SU-DHL-6 (cell line): ENCODE measurements around the gene PLA2G5.
"Not testable (repeated sequence)": the region's sequence is repeated elsewhere in the genome, so short reads cannot be mapped to it uniquely, and the experiment has no call there.

ENCODE experiments used
- H2AFZ ChIP-seq: fragments of 200-600 bp; sonication (generic); 2 replicates; pipeline ENCODE4 v1.6.1; 2014; ENCODE audit warnings: low read depth, mild to moderate bottlenecking, moderate library complexity, mixed read lengths, antibody characterized with exemption, low read length; ENCODE audit not compliant: severe bottlenecking
- H3F3A ChIP-seq: fragments of 200-600 bp; shearing (Covaris generic); 2 replicates; pipeline ENCODE4 v1.6.0; 2016; ENCODE audit warnings: antibody characterized with exemption, mild to moderate bottlenecking; ENCODE audit not compliant: insufficient read depth
- H3K27ac ChIP-seq: fragments of 200-600 bp; sonication (generic); 2 replicates; pipeline ENCODE4 v1.5.1; 2016; ENCODE audit warnings: low read depth, mild to moderate bottlenecking, low read length, moderate library complexity, mixed read lengths
- H3K27me3 ChIP-seq: fragments of 200-600 bp; sonication (generic), shearing (Covaris generic); 2 replicates; pipeline ENCODE4 v1.6.0; 2014; ENCODE audit warnings: mild to moderate bottlenecking, low read length
- H3K36me3 ChIP-seq: fragments of 200-600 bp; sonication (generic); 2 replicates; pipeline ENCODE4 v1.6.1; 2014; ENCODE audit warnings: mild to moderate bottlenecking, low read length, mixed read lengths
- H3K4me2 ChIP-seq: fragments of 300-600, 200-600 bp; shearing (Covaris generic), sonication (generic); 2 replicates; pipeline ENCODE4 v1.6.0; 2014; ENCODE audit warnings: low read length, low read depth, mild to moderate bottlenecking; ENCODE audit not compliant: poor library complexity, severe bottlenecking
- H3K4me3 ChIP-seq: fragments of 200-600 bp; sonication (generic); 2 replicates; pipeline ENCODE4 v1.5.1; 2014; ENCODE audit warnings: antibody characterized with exemption, low read length, mild to moderate bottlenecking, mixed read lengths; ENCODE audit not compliant: insufficient read depth, poor library complexity, severe bottlenecking
- H3K79me2 ChIP-seq: fragments of 200-600 bp; sonication (generic); 2 replicates; pipeline ENCODE4 v1.6.1; 2014; ENCODE audit warnings: mild to moderate bottlenecking, low read length, moderate library complexity; ENCODE audit not compliant: insufficient read depth
- H3K9ac ChIP-seq: fragments of 200-600 bp; sonication (generic); 2 replicates; pipeline ENCODE4 v1.7.0; 2014; ENCODE audit warnings: mild to moderate bottlenecking, low read length
- H3K9me2 ChIP-seq: fragments of 200-600 bp; sonication (generic); replicated peaks from 2 replicates; pipeline ENCODE4 v1.6.1; 2014; ENCODE audit warnings: low read length; ENCODE audit not compliant: insufficient read depth
- H3K9me3 ChIP-seq: fragments of 200-600 bp; sonication (generic); 2 replicates; pipeline ENCODE4 v1.6.1; 2014; ENCODE audit warnings: low read length, mixed read lengths; ENCODE audit not compliant: insufficient read depth
- H4K20me1 ChIP-seq: fragments of 200-600 bp; sonication (generic); 2 replicates; pipeline ENCODE4 v1.6.1; 2014; ENCODE audit warnings: low read depth, mild to moderate bottlenecking, antibody characterized with exemption, low read length, moderate library complexity, mixed read lengths
- EZH2phosphoT487 ChIP-seq: fragments of 200-600 bp; sonication (generic), shearing (Covaris generic); conservative IDR thresholded peaks from 2 replicates; pipeline ENCODE4 v1.6.1; 2018; ENCODE audit warnings: mild to moderate bottlenecking, antibody characterized with exemption, low read length, moderate library complexity, mixed read lengths
- TF ChIP-seq, protein P1 (sequence below): fragments of 200-600 bp; sonication (generic); IDR thresholded peaks from one replicate; pipeline ENCODE4 v1.5.1; 2017; ENCODE audit warnings: antibody characterized with exemption, mild to moderate bottlenecking, low read length, moderate library complexity; ENCODE audit not compliant: insufficient read depth, poor library complexity, severe bottlenecking

The PLA2G5 gene

GRCh38 chr1:20126806-20127440 is 56.9 kb downstream of the PLA2G5 start:
- H3F3A ChIP-seq, result no peaks in the 10 kb centered on the region
- H3K4me2 ChIP-seq, result no peak overlapping the region
- no peaks in the 10 kb centered on the region for H3K9me3 ChIP-seq
- no peaks in the 10 kb centered on the region for H3K79me2 ChIP-seq
- H3K9ac ChIP-seq, result no peak overlapping the region
- H4K20me1 ChIP-seq, result no peaks in the 10 kb centered on the region
- H2AFZ ChIP-seq, result no peak overlapping the region
- H3K4me3 ChIP-seq, result no peak overlapping the region
- no peaks in the 10 kb centered on the region for H3K36me3 ChIP-seq
- no peaks in the 10 kb centered on the region for H3K27me3 ChIP-seq
- H3K27ac ChIP-seq, result no peak overlapping the region
- TF ChIP-seq EZH2phosphoT487, result no peak
- TF ChIP-seq, protein P1, sequence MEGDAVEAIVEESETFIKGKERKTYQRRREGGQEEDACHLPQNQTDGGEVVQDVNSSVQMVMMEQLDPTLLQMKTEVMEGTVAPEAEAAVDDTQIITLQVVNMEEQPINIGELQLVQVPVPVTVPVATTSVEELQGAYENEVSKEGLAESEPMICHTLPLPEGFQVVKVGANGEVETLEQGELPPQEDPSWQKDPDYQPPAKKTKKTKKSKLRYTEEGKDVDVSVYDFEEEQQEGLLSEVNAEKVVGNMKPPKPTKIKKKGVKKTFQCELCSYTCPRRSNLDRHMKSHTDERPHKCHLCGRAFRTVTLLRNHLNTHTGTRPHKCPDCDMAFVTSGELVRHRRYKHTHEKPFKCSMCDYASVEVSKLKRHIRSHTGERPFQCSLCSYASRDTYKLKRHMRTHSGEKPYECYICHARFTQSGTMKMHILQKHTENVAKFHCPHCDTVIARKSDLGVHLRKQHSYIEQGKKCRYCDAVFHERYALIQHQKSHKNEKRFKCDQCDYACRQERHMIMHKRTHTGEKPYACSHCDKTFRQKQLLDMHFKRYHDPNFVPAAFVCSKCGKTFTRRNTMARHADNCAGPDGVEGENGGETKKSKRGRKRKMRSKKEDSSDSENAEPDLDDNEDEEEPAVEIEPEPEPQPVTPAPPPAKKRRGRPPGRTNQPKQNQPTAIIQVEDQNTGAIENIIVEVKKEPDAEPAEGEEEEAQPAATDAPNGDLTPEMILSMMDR, result no peak
- no peaks in the 10 kb centered on the region for H3K9me2 ChIP-seq

- H3K36me3 ChIP-seq, H3K27ac ChIP-seq, H3F3A ChIP-seq, H3K4me2 ChIP-seq, H3K79me2 ChIP-seq, H3K9me2 ChIP-seq, H3K9ac ChIP-seq, H4K20me1 ChIP-seq, H2AFZ ChIP-seq, H3K9me3 ChIP-seq, H3K27me3 ChIP-seq, H3K4me3 ChIP-seq: not testable (repeated sequence)
Observed at GRCh38 chr1:20130518-20130917, 60.5 kb downstream of the PLA2G5 start.

DNA sequence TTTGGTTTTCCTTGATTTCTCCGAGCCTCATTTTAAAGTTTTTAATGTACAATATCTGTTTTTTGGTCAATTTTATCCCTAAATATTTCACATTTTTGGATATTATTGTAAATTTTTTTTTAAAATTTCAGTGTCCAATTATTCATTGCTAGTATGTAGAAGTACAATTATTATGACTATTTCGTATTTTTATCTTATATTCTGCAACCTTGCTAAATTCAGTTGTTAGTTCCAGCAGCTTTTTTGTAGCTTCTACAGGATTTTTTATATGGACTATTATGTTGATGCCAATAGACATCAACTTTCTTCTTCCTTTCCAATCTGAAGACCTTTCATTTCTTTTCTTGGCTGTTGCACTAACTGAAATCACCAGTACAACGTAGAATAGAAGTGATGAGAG is 65.0 kb downstream of the PLA2G5 start:
- no peak for TF ChIP-seq EZH2phosphoT487
- TF ChIP-seq, protein P1, result no peak

GRCh38 chr1:20136249-20136648 is 66.3 kb downstream of the PLA2G5 start:
- H3K4me3 ChIP-seq, result no peak overlapping the region
- no peaks in the 10 kb centered on the region for H3K79me2 ChIP-seq
- TF ChIP-seq EZH2phosphoT487, result no peak
- TF ChIP-seq, protein P1, result no peak
- H4K20me1 ChIP-seq, result no peaks in the 10 kb centered on the region
- no peak overlapping the region for H3K27ac ChIP-seq
- H2AFZ ChIP-seq, result no peak overlapping the region
- H3K4me2 ChIP-seq, result no peak overlapping the region
- no peaks in the 10 kb centered on the region for H3K9me2 ChIP-seq
- H3K27me3 ChIP-seq, result no peaks in the 10 kb centered on the region
- H3K36me3 ChIP-seq, result no peaks in the 10 kb centered on the region
- no peak overlapping the region for H3K9ac ChIP-seq
- no peaks in the 10 kb centered on the region for H3K9me3 ChIP-seq
- H3F3A ChIP-seq, result no peaks in the 10 kb centered on the region

More for the DNA sequence above, 65.0 kb downstream of the PLA2G5 start:
- H3K79me2 ChIP-seq, result no peaks in the 10 kb centered on the region
- H3K4me2 ChIP-seq, result no peak overlapping the region
- no peak overlapping the region for H3K4me3 ChIP-seq
- H3K9ac ChIP-seq, result no peak overlapping the region
- H3K36me3 ChIP-seq, result no peaks in the 10 kb centered on the region
- H4K20me1 ChIP-seq, result no peaks in the 10 kb centered on the region
- no peaks in the 10 kb centered on the region for H3K9me2 ChIP-seq
- no peaks in the 10 kb centered on the region for H3K27me3 ChIP-seq
- no peaks in the 10 kb centered on the region for H3K9me3 ChIP-seq
- H2AFZ ChIP-seq, result no peak overlapping the region
- no peak overlapping the region for H3K27ac ChIP-seq
- H3F3A ChIP-seq, result no peaks in the 10 kb centered on the region
